Uterus (tissue), 4 donors: ENCODE measurements around the gene SETD3. TPM values are rescaled to one million over a fixed set of nuclear protein-coding genes. Genes with fewer than 3 reads are reported as not detected.

Experiments used
- DNase-seq, 2 donors: peaks; one replicate each; pipeline ENCODE4 v3.0.0-alpha.2; 2019 to 2020
- H3K27ac ChIP-seq, 2 donors: fragments of 200-600 bp; sonication (generic); 1 replicate in 1 of 2; 2 replicates in 1 of 2; pipeline ENCODE4 v1.5.1; 2016 to 2018
- H3K27me3 ChIP-seq, 2 donors: fragments of 200-600 bp; sonication (generic); one replicate each; pipeline ENCODE4 v1.5.1; 2018 to 2019; ENCODE audit warnings: control low read depth in 1 of 2
- H3K36me3 ChIP-seq, 2 donors: fragments of 200-600 bp; sonication (generic); one replicate each; pipeline ENCODE4 v1.5.1; 2019; ENCODE audit warnings: control low read depth in 1 of 2
- H3K4me1 ChIP-seq, 2 donors: fragments of 200-600 bp; sonication (generic); one replicate each; pipeline ENCODE4 v1.5.1; 2018 to 2019; ENCODE audit warnings: control low read depth in 1 of 2
- H3K4me3 ChIP-seq, 2 donors: fragments of 200-600 bp; sonication (generic); 1 replicate in 1 of 2; 2 replicates in 1 of 2; pipeline ENCODE4 v1.5.1; 2018 to 2019; ENCODE audit warnings: mild to moderate bottlenecking in 1 of 2
- H3K9me3 ChIP-seq, 2 donors: fragments of 200-600 bp; sonication (generic); one replicate each; pipeline ENCODE4 v1.5.1; 2019; ENCODE audit warnings: control low read depth in 1 of 2
- POLR2A ChIP-seq, 2 donors: fragments of 450-650 bp; IDR thresholded peaks; one replicate each; pipeline ENCODE4 v1.6.1; 2016; ENCODE audit warnings: antibody characterized with exemption in 2 of 2, mild to moderate bottlenecking in 1 of 2, moderate library complexity in 1 of 2
- intact Hi-C: fragments of 100-400 bp; cut with DNase I; formaldehyde crosslinking; loops from one replicate; pipeline ENCODE4 v1.15.1; 2023; ENCODE audit warnings: low total_unique reads
- total RNA-seq, 4 donors: library from RNA; depleted of rRNA in 3 of 4; stranded (reverse); fragments of >200 nt in 3 of 4; gene quantifications; one replicate each; pipeline versions ENCODE4 v1.1.0 to v1.2.4, GENCODE V29; 2014 to 2023
- TF ChIP-seq, protein P1 (sequence below), 4 experiments: fragments of 200-600 bp in 2 of 4; fragments of 450-650 bp in 2 of 4; sonication (generic) in 2 of 4; IDR thresholded peaks; one replicate each; pipeline ENCODE4 v1.5.1; 2016 to 2019; ENCODE audit warnings: antibody characterized with exemption in 4 of 4, mild to moderate bottlenecking in 2 of 4, moderate library complexity in 1 of 4
- donor health status: DM: yes; HTN: yes; CAD: no.

SETD3 gene
- total RNA-seq, 4 donors from 2014 or later = 98.1 to 151 (median 121) TPM

DNA sequence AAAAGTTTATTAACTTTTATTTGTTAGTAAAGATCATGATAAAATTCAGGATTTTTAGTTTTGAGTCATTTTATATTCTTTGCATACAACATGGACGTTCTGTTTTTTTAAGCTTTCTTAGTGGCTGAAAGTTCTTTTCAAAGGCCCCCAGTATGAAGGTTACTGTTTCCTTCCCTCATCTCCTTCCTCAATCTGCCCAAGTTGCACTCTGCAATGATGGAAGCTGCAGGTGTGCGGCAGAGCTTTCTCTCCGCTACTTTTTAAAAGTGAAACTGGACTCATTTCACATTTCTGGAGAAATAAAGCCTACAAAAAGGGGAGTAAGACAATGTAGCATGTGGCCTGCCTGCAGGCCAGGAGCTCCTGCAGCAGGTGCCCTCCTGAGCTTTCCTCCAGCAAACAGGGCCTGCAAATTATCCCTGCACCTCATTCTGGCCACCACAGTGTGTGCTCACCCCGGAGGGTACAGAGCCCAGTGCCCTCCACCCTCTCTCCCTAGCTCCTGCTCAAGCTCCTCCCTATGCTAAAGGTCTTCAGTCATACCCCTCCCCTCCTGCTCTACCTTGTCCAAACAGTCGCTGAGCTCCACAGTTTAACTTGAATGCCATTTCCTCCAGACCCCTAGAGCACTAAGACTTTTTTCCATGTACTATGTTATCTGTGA lies 78.9 kb downstream of the SETD3 start:
- H3K36me3 ChIP-seq = no peaks in the 10 kb centered on the region
- H3K27me3 ChIP-seq = no peaks in the 10 kb centered on the region
- intact Hi-C loops = no loop called here
- no peak overlapping the region for H3K4me3 ChIP-seq
- no peak for TF ChIP-seq POLR2A (IDR thresholded peaks at IDR 0.05)
- TF ChIP-seq, protein P1, sequence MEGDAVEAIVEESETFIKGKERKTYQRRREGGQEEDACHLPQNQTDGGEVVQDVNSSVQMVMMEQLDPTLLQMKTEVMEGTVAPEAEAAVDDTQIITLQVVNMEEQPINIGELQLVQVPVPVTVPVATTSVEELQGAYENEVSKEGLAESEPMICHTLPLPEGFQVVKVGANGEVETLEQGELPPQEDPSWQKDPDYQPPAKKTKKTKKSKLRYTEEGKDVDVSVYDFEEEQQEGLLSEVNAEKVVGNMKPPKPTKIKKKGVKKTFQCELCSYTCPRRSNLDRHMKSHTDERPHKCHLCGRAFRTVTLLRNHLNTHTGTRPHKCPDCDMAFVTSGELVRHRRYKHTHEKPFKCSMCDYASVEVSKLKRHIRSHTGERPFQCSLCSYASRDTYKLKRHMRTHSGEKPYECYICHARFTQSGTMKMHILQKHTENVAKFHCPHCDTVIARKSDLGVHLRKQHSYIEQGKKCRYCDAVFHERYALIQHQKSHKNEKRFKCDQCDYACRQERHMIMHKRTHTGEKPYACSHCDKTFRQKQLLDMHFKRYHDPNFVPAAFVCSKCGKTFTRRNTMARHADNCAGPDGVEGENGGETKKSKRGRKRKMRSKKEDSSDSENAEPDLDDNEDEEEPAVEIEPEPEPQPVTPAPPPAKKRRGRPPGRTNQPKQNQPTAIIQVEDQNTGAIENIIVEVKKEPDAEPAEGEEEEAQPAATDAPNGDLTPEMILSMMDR (IDR thresholded peaks at IDR 0.05) = no peak
- H3K27ac ChIP-seq = no peak overlapping the region
- no peak for DNase-seq
- no peaks in the 10 kb centered on the region for H3K9me3 ChIP-seq
- no peaks in the 10 kb centered on the region for H3K4me1 ChIP-seq

DNA sequence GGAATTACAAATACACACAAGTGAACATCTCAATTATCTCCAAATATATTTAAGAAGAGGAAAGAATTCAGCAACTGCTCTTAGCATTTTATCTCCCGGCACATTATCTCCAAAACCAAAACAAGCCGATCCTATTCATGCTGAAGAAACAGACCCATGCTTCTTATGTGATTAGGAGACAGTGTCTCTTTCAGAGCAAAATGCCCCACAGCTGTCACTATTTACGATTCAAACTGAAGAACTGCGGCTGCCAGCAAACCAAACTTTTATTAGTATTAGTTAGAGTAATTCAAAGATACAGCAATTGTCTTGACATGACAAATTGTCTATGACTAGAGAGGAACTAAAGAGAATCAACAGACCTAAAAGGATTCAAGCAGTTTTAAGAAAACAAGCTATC lies 79.4 kb downstream of the SETD3 start:
- Histone ChIP-seq H3K4me1 (no peaks in the 10 kb centered on the region), H3K36me3 (no peaks in the 10 kb centered on the region), H3K9me3 (no peaks in the 10 kb centered on the region), H3K27me3 (no peaks in the 10 kb centered on the region), H3K27ac (no peak overlapping the region), H3K4me3 (no peak overlapping the region)
- no peak for TF ChIP-seq POLR2A (IDR thresholded peaks at IDR 0.05)
- TF ChIP-seq, protein P1 (IDR thresholded peaks at IDR 0.05) = no peak
- no peak for DNase-seq
- intact Hi-C loops = no loop called here

GRCh38 chr14:99397698-99398097 lies 83.0 kb downstream of the SETD3 start:
- Histone ChIP-seq H3K27ac (no peak overlapping the region), H3K9me3 (no peaks in the 10 kb centered on the region), H3K27me3 (no peaks in the 10 kb centered on the region), H3K4me3 (no peak overlapping the region), H3K4me1 (no peaks in the 10 kb centered on the region), H3K36me3 (no peaks in the 10 kb centered on the region)
- intact Hi-C loops = no loop called here
- DNase-seq = no peak
- no peak for TF ChIP-seq POLR2A (IDR thresholded peaks at IDR 0.05)
- TF ChIP-seq, protein P1 (IDR thresholded peaks at IDR 0.05) = no peak

DNA sequence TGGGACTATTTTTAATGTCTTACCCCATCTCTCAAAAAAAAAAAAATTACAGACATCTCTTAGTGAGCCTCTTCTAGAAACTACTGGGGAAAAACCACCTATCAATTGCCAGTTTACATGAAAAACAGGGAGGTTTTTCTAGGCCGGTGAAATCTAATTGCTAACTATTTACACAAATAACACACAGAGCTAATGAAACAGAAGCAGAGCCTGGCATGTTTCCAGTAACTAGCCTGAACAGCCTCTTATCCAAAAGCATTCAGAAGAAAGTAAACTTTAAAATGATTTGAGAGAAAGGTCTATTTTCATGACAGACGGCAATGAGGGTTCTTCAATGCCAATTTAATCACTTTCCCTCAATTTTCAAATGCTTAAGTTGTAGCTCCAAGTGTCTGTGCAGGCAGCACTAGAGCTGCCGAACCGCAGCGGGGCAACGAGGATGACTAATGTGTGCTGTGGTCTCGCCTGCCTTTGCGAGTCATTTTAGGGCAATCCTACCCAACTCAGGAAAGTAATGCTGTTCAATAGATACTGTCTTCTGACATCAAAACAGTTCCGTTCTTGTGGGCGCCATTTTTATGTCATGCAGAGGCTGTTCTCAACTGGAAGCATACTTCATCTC lies 84.6 kb downstream of the SETD3 start:
- Histone ChIP-seq H3K4me3 (no peak overlapping the region), H3K9me3 (no peaks in the 10 kb centered on the region), H3K27me3 (no peaks in the 10 kb centered on the region), H3K36me3 (no peaks in the 10 kb centered on the region), H3K4me1 (no peaks in the 10 kb centered on the region), H3K27ac (no peak overlapping the region)
- intact Hi-C loops = no loop called here
- no peak for TF ChIP-seq POLR2A (IDR thresholded peaks at IDR 0.05)
- TF ChIP-seq, protein P1 (IDR thresholded peaks at IDR 0.05) = no peak
- no peak for DNase-seq

DNA sequence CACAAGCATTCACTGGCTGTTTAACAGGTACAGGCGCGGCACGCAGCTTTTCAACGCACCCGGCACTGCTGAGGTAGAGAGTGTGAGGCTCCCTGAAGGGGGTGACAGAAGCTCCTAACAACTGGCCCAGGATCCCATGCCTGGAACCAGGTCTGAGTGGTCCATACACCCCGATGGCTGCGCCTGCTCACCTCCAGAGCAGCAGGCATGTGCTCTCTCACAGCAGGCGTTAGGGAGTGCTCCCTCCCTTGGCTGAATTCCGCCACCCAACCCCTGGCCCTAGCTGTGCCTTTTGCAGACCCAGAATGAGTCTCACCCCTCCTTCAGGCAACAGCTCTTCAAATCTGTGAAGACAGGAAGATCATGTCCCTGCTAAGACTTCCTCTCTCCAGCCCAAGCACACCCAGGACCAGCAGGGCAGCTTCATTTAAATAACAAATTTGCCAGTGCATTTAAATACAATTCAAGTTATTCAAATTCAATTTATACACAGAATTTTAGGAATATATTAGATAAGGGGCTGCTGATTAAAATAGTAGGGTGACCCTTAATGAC lies 86.0 kb downstream of the SETD3 start:
- H3K4me3 ChIP-seq = no peak overlapping the region
- intact Hi-C loops = no loop called here
- H3K9me3 ChIP-seq = no peaks in the 10 kb centered on the region
- TF ChIP-seq, protein P1 (IDR thresholded peaks at IDR 0.05) = no peak
- no peak for TF ChIP-seq POLR2A (IDR thresholded peaks at IDR 0.05)
- DNase-seq = no peak
- H3K27me3 ChIP-seq = no peaks in the 10 kb centered on the region
- H3K36me3 ChIP-seq = no peaks in the 10 kb centered on the region
- no peak overlapping the region for H3K27ac ChIP-seq
- H3K4me1 ChIP-seq = no peaks in the 10 kb centered on the region
